H1 (cell line): ENCODE measurements around the gene MYCBP2. TPM values are rescaled to one million over a fixed set of nuclear protein-coding genes. Genes with fewer than 3 reads are reported as not detected.

Source experiments
- CTCF ChIA-PET: fragments of 300-600 bp; sonication (Branson Sonifier 250); formaldehyde crosslinking; loops from one replicate; lab custom pipeline; 2021; ENCODE audit not compliant: partially characterized antibody; lab: Charles Lee
- POLR2A ChIA-PET: fragments of 300-600 bp; sonication (Branson Sonifier 250); formaldehyde crosslinking; loops from one replicate; lab custom pipeline; 2021; ENCODE audit warnings: inconsistent platforms; ENCODE audit not compliant: partially characterized antibody; lab: Charles Lee
- DNase-seq, 2 experiments: peaks; one replicate each; pipeline versions ENCODE4 v3.0.0 to v3.0.0-alpha.2; 2010 to 2022; ENCODE audit warnings: low spot score in 2 of 2, low read depth in 1 of 2, mixed read lengths in 1 of 2
- FAIRE-seq: peaks from 2 replicates; lab custom pipeline; 2011; peaks lifted over from hg19 to GRCh38; lab: Jason Lieb, UNC
- H2AFZ ChIP-seq: 2 replicates; pipeline ENCODE4 v1.8.1; 2012; ENCODE audit warnings: low read length, inconsistent platforms
- H2AK5ac ChIP-seq: 2 replicates; pipeline ENCODE4 v1.6.1; 2013; ENCODE audit warnings: low read depth, low read length
- H2BK120ac ChIP-seq: replicated peaks from 2 replicates; pipeline ENCODE3; 2013; ENCODE audit warnings: low read depth, low read length, inconsistent platforms
- H2BK12ac ChIP-seq: 2 replicates; pipeline ENCODE4 v1.6.1; 2013; ENCODE audit warnings: low read depth, low read length
- H2BK15ac ChIP-seq: 2 replicates; pipeline ENCODE4 v1.6.1; 2013; ENCODE audit warnings: low read length
- H2BK20ac ChIP-seq: 2 replicates; pipeline ENCODE4 v1.6.1; 2013; ENCODE audit warnings: low read length
- H2BK5ac ChIP-seq: 2 replicates; pipeline ENCODE4 v1.6.1; 2013; ENCODE audit warnings: low read depth, low read length
- H3K14ac ChIP-seq: 2 replicates; pipeline ENCODE4 v1.6.1; 2013; ENCODE audit warnings: inconsistent platforms; ENCODE audit not compliant: insufficient read length
- H3K18ac ChIP-seq: 2 replicates; pipeline ENCODE4 v1.6.1; 2013; ENCODE audit warnings: low read length; ENCODE audit errors: extremely low read depth
- H3K23ac ChIP-seq: 2 replicates; pipeline ENCODE4 v1.6.1; 2013; ENCODE audit warnings: inconsistent platforms; ENCODE audit not compliant: insufficient read length
- H3K23me2 ChIP-seq: 2 replicates; pipeline ENCODE4 v1.6.1; 2013; ENCODE audit warnings: low read depth, low read length
- H3K27ac ChIP-seq: 2 replicates; pipeline ENCODE4 v1.6.1; 2011; ENCODE audit warnings: low read depth, low read length, inconsistent platforms
- H3K27me3 ChIP-seq, 4 experiments: replicated peaks in 1 of 4; 1 replicate in 1 of 4; 2 replicates in 3 of 4; pipeline versions ENCODE4 v1.6.1 to v1.8.1; 2011 to 2013; ENCODE audit warnings: low read length in 3 of 4, mild to moderate bottlenecking in 3 of 4, inconsistent platforms in 2 of 4, mixed read lengths in 2 of 4, moderate library complexity in 1 of 4; ENCODE audit not compliant: control insufficient read depth in 3 of 4, insufficient read depth in 3 of 4; ENCODE audit errors: extremely low read depth in 1 of 4
- H3K36me3 ChIP-seq, 4 experiments: 2 replicates each; pipeline versions ENCODE4 v1.6.1 to v1.8.1; 2011 to 2013; ENCODE audit warnings: mild to moderate bottlenecking in 4 of 4, low read length in 3 of 4, moderate library complexity in 2 of 4, control low read depth in 1 of 4, inconsistent platforms in 1 of 4; ENCODE audit not compliant: insufficient read depth in 4 of 4, control insufficient read depth in 2 of 4
- H3K4ac ChIP-seq: replicated peaks from 2 replicates; pipeline ENCODE3; 2013; ENCODE audit warnings: low read length, low read depth, mixed read lengths, inconsistent platforms; ENCODE audit not compliant: insufficient read length
- H3K4me1 ChIP-seq, 4 experiments: replicated peaks in 1 of 4; 1 replicate in 1 of 4; 2 replicates in 3 of 4; pipeline versions ENCODE4 v1.6.1 to v1.8.1; 2011 to 2013; ENCODE audit warnings: low read length in 3 of 4, inconsistent platforms in 2 of 4, mixed read lengths in 1 of 4; ENCODE audit not compliant: insufficient read depth in 4 of 4, control insufficient read depth in 3 of 4
- H3K4me2 ChIP-seq, 2 experiments: 2 replicates each; pipeline versions ENCODE4 v1.6.1 to v1.8.1; 2011 to 2013; ENCODE audit warnings: low read depth in 2 of 2, low read length in 2 of 2, control low read depth in 1 of 2, inconsistent platforms in 1 of 2, mild to moderate bottlenecking in 1 of 2; ENCODE audit not compliant: insufficient read depth in 1 of 2
- H3K4me3 ChIP-seq, 4 experiments: fragments of 200-600, 300-600 bp in 1 of 4; sonication (generic), shearing (Covaris generic), sonication (Bioruptor Twin) in 1 of 4; 2 replicates each; pipeline versions ENCODE4 v1.5.1 to v1.8.1; 2011 to 2016; ENCODE audit warnings: low read length in 4 of 4, low read depth in 3 of 4, control low read depth in 2 of 4, inconsistent platforms in 2 of 4, mild to moderate bottlenecking in 2 of 4, mixed read lengths in 1 of 4, moderate library complexity in 1 of 4; ENCODE audit not compliant: insufficient read depth in 2 of 4; ENCODE audit errors: extremely low read depth in 1 of 4
- H3K56ac ChIP-seq: replicated peaks from 2 replicates; pipeline ENCODE3; 2013; ENCODE audit warnings: low read depth, mild to moderate bottlenecking, mixed read lengths, low read length, inconsistent platforms; ENCODE audit not compliant: insufficient read length
- H3K79me1 ChIP-seq: 2 replicates; pipeline ENCODE4 v1.6.1; 2013; ENCODE audit warnings: low read depth, low read length, control low read depth
- H3K79me2 ChIP-seq, 2 experiments: 2 replicates each; pipeline versions ENCODE4 v1.6.1 to v1.8.1; 2012 to 2013; ENCODE audit warnings: low read length in 2 of 2, mild to moderate bottlenecking in 2 of 2, inconsistent platforms in 1 of 2; ENCODE audit not compliant: insufficient read depth in 2 of 2, control insufficient read depth in 1 of 2
- H3K9ac ChIP-seq, 4 experiments: replicated peaks in 1 of 4; 1 replicate in 1 of 4; 2 replicates in 3 of 4; pipeline versions ENCODE4 v1.6.1 to v1.8.1; 2011 to 2013; ENCODE audit warnings: low read depth in 3 of 4, low read length in 3 of 4, control low read depth in 2 of 4, mild to moderate bottlenecking in 2 of 4, moderate library complexity in 2 of 4, inconsistent platforms in 1 of 4; ENCODE audit errors: extremely low read depth in 1 of 4
- H3K9me3 ChIP-seq, 2 experiments: 2 replicates each; pipeline versions ENCODE4 v1.6.1 to v1.8.1; 2012 to 2013; ENCODE audit warnings: mild to moderate bottlenecking in 2 of 2, moderate library complexity in 2 of 2, control low read depth in 1 of 2, inconsistent platforms in 1 of 2, low read depth in 1 of 2, low read length in 1 of 2, mixed read lengths in 1 of 2; ENCODE audit not compliant: insufficient read depth in 2 of 2
- H4K20me1 ChIP-seq, 2 experiments: replicated peaks in 1 of 2; 2 replicates each; pipeline versions ENCODE3 to v1.8.1; 2011 to 2013; ENCODE audit warnings: inconsistent platforms in 2 of 2, low read length in 2 of 2, mild to moderate bottlenecking in 1 of 2; ENCODE audit not compliant: insufficient read depth in 2 of 2, control insufficient read depth in 1 of 2
- H4K5ac ChIP-seq: 2 replicates; pipeline ENCODE4 v1.6.1; 2013; ENCODE audit warnings: low read length, low read depth, mixed read lengths, inconsistent platforms; ENCODE audit not compliant: insufficient read length
- H4K8ac ChIP-seq: 2 replicates; pipeline ENCODE4 v1.8.0; 2013; ENCODE audit warnings: mild to moderate bottlenecking, moderate library complexity, low read length, inconsistent platforms; ENCODE audit not compliant: insufficient read depth; ENCODE audit errors: extremely low read depth
- H4K91ac ChIP-seq: replicated peaks from 2 replicates; pipeline ENCODE3; 2013; ENCODE audit warnings: low read length, mixed read lengths, inconsistent platforms; ENCODE audit not compliant: insufficient read length
- BCL11A ChIP-seq, 2 experiments: IDR thresholded peaks; one replicate each; pipeline ENCODE4 v1.6.1; 2011; ENCODE audit warnings: low read depth in 2 of 2, low read length in 2 of 2, mild to moderate bottlenecking in 2 of 2
- EP300 ChIP-seq, 2 experiments: IDR thresholded peaks; 1 replicate in 1 of 2; 2 replicates in 1 of 2; pipeline ENCODE4 v1.6.1; 2011 to 2012; ENCODE audit warnings: low read depth in 2 of 2, low read length in 2 of 2, mild to moderate bottlenecking in 2 of 2, borderline replicate concordance in 1 of 2, inconsistent platforms in 1 of 2, moderate library complexity in 1 of 2
- HDAC2 ChIP-seq, 2 experiments: fragments of 300-600 bp in 1 of 2; sonication (generic) in 1 of 2; IDR thresholded peaks; 2 replicates each; pipeline ENCODE4 v1.6.1; 2011 to 2012; ENCODE audit warnings: low read depth in 2 of 2, low read length in 2 of 2, mild to moderate bottlenecking in 2 of 2, moderate library complexity in 2 of 2, borderline replicate concordance in 1 of 2, inconsistent platforms in 1 of 2
- JUN ChIP-seq: IDR thresholded peaks from 2 replicates; pipeline ENCODE4 v1.6.1; 2011; ENCODE audit warnings: low read depth, mild to moderate bottlenecking, improper control_type of control experiment, low read length
- KDM5A ChIP-seq: fragments of 200-600 bp; IDR thresholded peaks from 2 replicates; pipeline ENCODE4 v1.7.1; 2012; ENCODE audit warnings: mild to moderate bottlenecking, low read length, inconsistent platforms, mixed read lengths
- PHF8 ChIP-seq: fragments of 200-600 bp; sonication (generic); conservative IDR thresholded peaks from 2 replicates; pipeline ENCODE4 v1.7.1; 2012; ENCODE audit warnings: low read depth, mild to moderate bottlenecking, inconsistent platforms, low read length, moderate library complexity
- RAD21 ChIP-seq, 2 experiments: IDR thresholded peaks in 1 of 2; conservative IDR thresholded peaks in 1 of 2; 2 replicates each; pipeline ENCODE4 v1.6.1; 2011; ENCODE audit warnings: low read depth in 2 of 2, low read length in 2 of 2, improper control_type of control experiment in 1 of 2, inconsistent platforms in 1 of 2, mild to moderate bottlenecking in 1 of 2, moderate library complexity in 1 of 2
- SIN3A ChIP-seq, 2 experiments: IDR thresholded peaks in 1 of 2; conservative IDR thresholded peaks in 1 of 2; 2 replicates each; pipeline ENCODE4 v1.6.1; 2011 to 2012; ENCODE audit warnings: low read length in 2 of 2, improper control_type of control experiment in 1 of 2, low read depth in 1 of 2, mild to moderate bottlenecking in 1 of 2
- SP1 ChIP-seq: IDR thresholded peaks from 2 replicates; pipeline ENCODE4 v1.6.1; 2011; ENCODE audit warnings: low read depth, low read length
- WGBS, 2 experiments: shearing (Covaris generic) in 1 of 2; methylation state at CpG; one replicate each; pipeline versions ENCODE4 v1.1.6 to v1.1.7; 2013 to 2015; ENCODE audit warnings: low lambda C conversion rate in 2 of 2, mixed read lengths in 2 of 2, inconsistent platforms in 1 of 2, low coverage in 1 of 2, missing lambda C conversion rate in 1 of 2; ENCODE audit not compliant: insufficient replicate concordance in 2 of 2, insufficient coverage in 1 of 2, insufficient read length in 1 of 2; ENCODE audit errors: extremely low coverage in 1 of 2, missing lambda C conversion rate in 1 of 2; 5-methylcytosine and 5-hydroxymethylcytosine counted together
- polyA plus RNA-seq, 7 experiments: library from polyadenylated mRNA; depleted of rRNA in 3 of 7; stranded (reverse) in 5 of 7; unstranded in 2 of 7; fragments of >200 nt in 5 of 7; fragments of 200-250 nt in 2 of 7; gene quantifications; 1 replicate in 5 of 7; 2 replicates in 1 of 7; 4 replicates in 1 of 7; pipeline versions ENCODE4 v1.2.1 to v1.2.3, GENCODE V29; 2011 to 2013; ENCODE audit warnings: missing spikeins in 2 of 7, mixed read lengths in 2 of 7
- total RNA-seq: library from RNA; stranded (reverse); fragmentation: NEBNext Ultra II Directional; extraction: Animal tissue kit (Norgen Biotek cat#: 25700); gene quantifications from 2 replicates; pipeline ENCODE4 v1.2.1, GENCODE V29; 2021
- TF ChIP-seq, protein P1 (sequence below): IDR thresholded peaks from 2 replicates; pipeline ENCODE4 v1.6.1; 2011; ENCODE audit warnings: low read depth, mild to moderate bottlenecking, low read length; ENCODE audit not compliant: insufficient read depth
- TF ChIP-seq, protein P2 (sequence below): IDR thresholded peaks from 2 replicates; pipeline ENCODE4 v1.6.1; 2011; ENCODE audit warnings: low read length, improper control_type of control experiment

The MYCBP2 gene
- total and polyA plus RNA-seq, 2 of the 8 experiments (the other 6 are each of a cell fraction or from before 2014, with no cell fraction given): 19.0 to 52.1 TPM

DNA sequence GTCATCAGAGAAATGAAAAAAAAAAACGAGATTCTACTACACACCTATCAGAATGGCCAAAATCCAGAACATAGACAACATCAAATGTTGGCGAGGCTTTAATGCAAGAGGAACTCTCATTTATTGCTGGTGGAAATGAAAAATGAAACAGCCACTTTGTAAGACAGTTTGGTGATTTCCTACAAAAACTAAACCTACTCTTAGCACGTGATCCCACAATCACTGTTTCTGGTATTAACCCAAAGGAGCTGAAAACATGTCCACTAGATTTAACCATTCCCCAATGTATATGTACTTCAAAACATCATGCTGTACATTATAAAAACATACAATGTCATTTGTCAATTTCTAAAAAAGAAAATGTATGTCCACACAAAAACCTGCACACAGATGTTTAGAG is 13.0 kb downstream of the MYCBP2 start:
- Histone ChIP-seq H2BK15ac (no peak overlapping the region), H3K56ac (no peak overlapping the region), H3K14ac (no peak overlapping the region), H3K18ac (no peak overlapping the region), H4K91ac (no peak overlapping the region), H2BK5ac (no peak overlapping the region), H3K4me1 (peaks cover 0 to 13% (median 4%) of the 10 kb centered on the region in 4 experiments; a peak in 4 of 7 replicates), H3K4me2 (no peak overlapping the region), H3K27ac (no peak overlapping the region), H3K9ac (no peak overlapping the region), H3K4ac (no peak overlapping the region), H2BK12ac (no peak overlapping the region), H3K4me3 (no peak overlapping the region), H3K79me2 (peaks cover 0 to 89% of the 10 kb centered on the region in 2 experiments; a peak in 3 of 4 replicates), H4K8ac (no peak overlapping the region), H2BK120ac (no peak overlapping the region), H4K20me1 (no peaks in the 10 kb centered on the region), H3K23me2 (no peaks in the 10 kb centered on the region), H3K79me1 (peaks cover 4% of the 10 kb centered on the region; the same call in 1 of the 2 replicates), H2AK5ac (no peak overlapping the region), H3K23ac (no peak overlapping the region), H2AFZ (no peak overlapping the region), H2BK20ac (no peak overlapping the region), H3K9me3 (no peaks in the 10 kb centered on the region), H3K36me3 (no peaks in the 10 kb centered on the region), H4K5ac (no peak overlapping the region), H3K27me3 (no peaks in the 10 kb centered on the region)
- CTCF ChIA-PET: interaction anchor here (0.6 to 1.4 kb wide), 2 partner anchors 12 to 245 kb away, joined by 4 to 5 read pairs; no protein-coding TSS in a partner anchor
- whole genome bisulfite sequencing, 2 experiments: 86% methylated on average over 3 of the region's 3 CpGs; no CpG with 5 or more reads in 1 of the 2 experiments
- DNase-seq: no peak
- no peak for FAIRE-seq
- POLR2A ChIA-PET: no interaction called here
- no peak for TF ChIP-seq JUN
- no peak for TF ChIP-seq HDAC2 (IDR thresholded peaks at IDR 0.05; ENCODE audit: borderline replicate concordance in 1 of 2, low read depth in 2 of 2, low read length in 2 of 2)
- TF ChIP-seq, protein P1, sequence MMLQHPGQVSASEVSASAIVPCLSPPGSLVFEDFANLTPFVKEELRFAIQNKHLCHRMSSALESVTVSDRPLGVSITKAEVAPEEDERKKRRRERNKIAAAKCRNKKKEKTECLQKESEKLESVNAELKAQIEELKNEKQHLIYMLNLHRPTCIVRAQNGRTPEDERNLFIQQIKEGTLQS: no peak
- TF ChIP-seq BCL11A (IDR thresholded peaks at IDR 0.05; ENCODE audit: low read depth in 2 of 2, low read length in 2 of 2): no peak
- TF ChIP-seq KDM5A: no peak
- TF ChIP-seq SP1: no peak
- TF ChIP-seq EP300 (IDR thresholded peaks at IDR 0.05; ENCODE audit: borderline replicate concordance in 1 of 2, low read depth in 2 of 2, low read length in 2 of 2): no peak
- no peak for TF ChIP-seq RAD21 (IDR thresholded peaks at IDR 0.05 in 1 of 2, conservative IDR thresholded peaks at IDR 0.05 in 1 of 2; ENCODE audit: low read depth in 2 of 2, low read length in 2 of 2)
- TF ChIP-seq, protein P2, sequence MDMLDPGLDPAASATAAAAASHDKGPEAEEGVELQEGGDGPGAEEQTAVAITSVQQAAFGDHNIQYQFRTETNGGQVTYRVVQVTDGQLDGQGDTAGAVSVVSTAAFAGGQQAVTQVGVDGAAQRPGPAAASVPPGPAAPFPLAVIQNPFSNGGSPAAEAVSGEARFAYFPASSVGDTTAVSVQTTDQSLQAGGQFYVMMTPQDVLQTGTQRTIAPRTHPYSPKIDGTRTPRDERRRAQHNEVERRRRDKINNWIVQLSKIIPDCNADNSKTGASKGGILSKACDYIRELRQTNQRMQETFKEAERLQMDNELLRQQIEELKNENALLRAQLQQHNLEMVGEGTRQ: no peak
- no peak for TF ChIP-seq PHF8
- no peak for TF ChIP-seq SIN3A (conservative IDR thresholded peaks at IDR 0.05 in 1 of 2, IDR thresholded peaks at IDR 0.05 in 1 of 2; ENCODE audit: low read depth in 1 of 2, low read length in 2 of 2)
